GM12874 (cell line): ENCODE measurements around the gene NSFL1C.
A peak's percentile ranks its signal among the peaks of the same experiment; 100 is the strongest.

ENCODE experiments used
- CTCF ChIP-seq: IDR thresholded peaks from 2 replicates; pipeline ENCODE4 v1.5.1; 2011; ENCODE audit warnings: low read depth, mild to moderate bottlenecking, control low read depth, low read length, moderate library complexity; ENCODE audit not compliant: insufficient read depth

NSFL1C gene

GRCh38 chr20:1479831-1480595, 13.4 kb upstream of the NSFL1C start:
- TF ChIP-seq CTCF, result no peak

GRCh38 chr20:1478566-1478965, 11.9 kb upstream of the NSFL1C start:
- no peak for TF ChIP-seq CTCF

- no peak for TF ChIP-seq CTCF
Observed at GRCh38 chr20:1477896-1478490, 11.3 kb upstream of the NSFL1C start.

GRCh38 chr20:1474817-1475603, 8.4 kb upstream of the NSFL1C start:
- TF ChIP-seq CTCF, result peak; percentile 40; the same call in 1 of the 2 replicates

- TF ChIP-seq CTCF, result no peak
Observed at GRCh38 chr20:1474325-1474724, 7.7 kb upstream of the NSFL1C start.

- TF ChIP-seq CTCF, result no peak
Observed at GRCh38 chr20:1473246-1474220, 6.9 kb upstream of the NSFL1C start.
